ENCODE results near the gene NFAT5.
"Not testable (repeated sequence)": the region's sequence is repeated elsewhere in the genome, so short reads cannot be mapped to it uniquely, and the experiment has no call there.

DNA sequence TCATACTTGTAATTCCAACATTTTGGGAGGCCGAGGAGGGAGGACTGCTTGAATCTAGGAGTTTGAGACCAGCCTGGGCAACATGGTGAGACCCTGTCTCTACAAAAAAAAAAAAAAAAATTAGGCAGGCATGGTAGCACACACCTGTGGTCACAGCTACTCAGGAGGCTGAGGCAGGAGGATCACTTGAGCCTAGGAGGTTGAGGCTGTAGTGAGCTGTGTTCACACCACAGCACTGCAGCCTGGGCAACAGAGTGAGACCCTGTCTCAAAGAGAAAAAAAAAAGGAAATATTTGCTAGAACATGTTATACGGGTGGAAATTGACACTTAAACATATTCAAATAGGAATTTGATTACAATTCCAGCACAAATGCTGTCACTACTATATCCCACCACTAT lies 4.4 kb upstream of the NFAT5 start:
- TF ChIP-seq, protein P1, sequence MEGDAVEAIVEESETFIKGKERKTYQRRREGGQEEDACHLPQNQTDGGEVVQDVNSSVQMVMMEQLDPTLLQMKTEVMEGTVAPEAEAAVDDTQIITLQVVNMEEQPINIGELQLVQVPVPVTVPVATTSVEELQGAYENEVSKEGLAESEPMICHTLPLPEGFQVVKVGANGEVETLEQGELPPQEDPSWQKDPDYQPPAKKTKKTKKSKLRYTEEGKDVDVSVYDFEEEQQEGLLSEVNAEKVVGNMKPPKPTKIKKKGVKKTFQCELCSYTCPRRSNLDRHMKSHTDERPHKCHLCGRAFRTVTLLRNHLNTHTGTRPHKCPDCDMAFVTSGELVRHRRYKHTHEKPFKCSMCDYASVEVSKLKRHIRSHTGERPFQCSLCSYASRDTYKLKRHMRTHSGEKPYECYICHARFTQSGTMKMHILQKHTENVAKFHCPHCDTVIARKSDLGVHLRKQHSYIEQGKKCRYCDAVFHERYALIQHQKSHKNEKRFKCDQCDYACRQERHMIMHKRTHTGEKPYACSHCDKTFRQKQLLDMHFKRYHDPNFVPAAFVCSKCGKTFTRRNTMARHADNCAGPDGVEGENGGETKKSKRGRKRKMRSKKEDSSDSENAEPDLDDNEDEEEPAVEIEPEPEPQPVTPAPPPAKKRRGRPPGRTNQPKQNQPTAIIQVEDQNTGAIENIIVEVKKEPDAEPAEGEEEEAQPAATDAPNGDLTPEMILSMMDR (conservative IDR thresholded peaks at IDR 0.05; ENCODE audit: low read length), result not testable (repeated sequence)
- not testable (repeated sequence) for TF ChIP-seq EZH2phosphoT487 (IDR thresholded peaks at IDR 0.05; ENCODE audit: borderline replicate concordance, low read depth, low read length)
